Parathyroid adenoma (tissue), 2 donors: ENCODE results near the gene TAF11L2.
"Not testable (repeated sequence)": the region's sequence is repeated elsewhere in the genome, so short reads cannot be mapped to it uniquely, and the experiment has no call there.

Experiments used
- H2AFZ ChIP-seq: fragments of 300-600 bp; sonication (generic); one replicate; pipeline ENCODE4 v1.7.0; 2017; ENCODE audit warnings: antibody characterized with exemption, mild to moderate bottlenecking
- H3K27ac ChIP-seq: fragments of 300-600 bp; sonication (generic); one replicate; pipeline ENCODE4 v1.7.0; 2017
- H3K27me3 ChIP-seq: fragments of 300-600 bp; sonication (generic); one replicate; pipeline ENCODE4 v1.7.0; 2017; ENCODE audit warnings: low read length; ENCODE audit not compliant: control insufficient read depth, insufficient read depth
- H3K36me3 ChIP-seq: fragments of 300-600 bp; sonication (generic); one replicate; pipeline ENCODE4 v1.7.0; 2017; ENCODE audit warnings: low read length; ENCODE audit not compliant: control insufficient read depth, insufficient read depth
- H3K4me1 ChIP-seq: fragments of 300-600 bp; sonication (generic); one replicate; pipeline ENCODE4 v1.7.0; 2017; ENCODE audit warnings: control low read depth
- H3K4me2 ChIP-seq: fragments of 300-600 bp; sonication (generic); one replicate; pipeline ENCODE4 v1.7.0; 2017; ENCODE audit warnings: low read length
- H3K4me3 ChIP-seq: fragments of 300-600 bp; sonication (generic); one replicate; pipeline ENCODE4 v1.7.0; 2017; ENCODE audit warnings: low read depth, low read length
- H3K79me2 ChIP-seq: fragments of 300-600 bp; sonication (generic); one replicate; pipeline ENCODE4 v1.7.0; 2017; ENCODE audit warnings: control low read depth
- H3K9ac ChIP-seq: fragments of 300-600 bp; sonication (generic); one replicate; pipeline ENCODE4 v1.7.0; 2017; ENCODE audit warnings: mild to moderate bottlenecking
- H3K9me3 ChIP-seq: fragments of 300-600 bp; sonication (generic); one replicate; pipeline ENCODE4 v1.7.0; 2017; ENCODE audit warnings: low read length; ENCODE audit not compliant: control insufficient read depth
- CTCF ChIP-seq: fragments of 300-600 bp; sonication (generic); IDR thresholded peaks from one replicate; pipeline ENCODE4 v1.7.0; 2017; ENCODE audit warnings: antibody characterized with exemption, mild to moderate bottlenecking
- donor health status: primary hyperparathyroidism.

The TAF11L2 gene

GRCh38 chr5:17497446-17497845, 585 bp upstream of the TAF11L2 start:
- no peaks in the 10 kb centered on the region for H3K79me2 ChIP-seq
- no peak overlapping the region for H2AFZ ChIP-seq
- no peaks in the 10 kb centered on the region for H3K27me3 ChIP-seq
- H3K4me1 ChIP-seq = no peaks in the 10 kb centered on the region
- no peaks in the 10 kb centered on the region for H3K9me3 ChIP-seq
- no peaks in the 10 kb centered on the region for H3K36me3 ChIP-seq
- no peak overlapping the region for H3K9ac ChIP-seq
- no peak overlapping the region for H3K4me2 ChIP-seq
- no peak overlapping the region for H3K4me3 ChIP-seq
- H3K27ac ChIP-seq = no peak overlapping the region
- TF ChIP-seq CTCF = no peak

- H3K4me2 ChIP-seq = no peak overlapping the region
- no peak overlapping the region for H3K9ac ChIP-seq
- H2AFZ ChIP-seq = no peak overlapping the region
- no peaks in the 10 kb centered on the region for H3K9me3 ChIP-seq
- no peak for TF ChIP-seq CTCF
- no peaks in the 10 kb centered on the region for H3K79me2 ChIP-seq
- H3K36me3 ChIP-seq = no peaks in the 10 kb centered on the region
- H3K27me3 ChIP-seq = no peaks in the 10 kb centered on the region
- H3K4me1 ChIP-seq = no peaks in the 10 kb centered on the region
- no peak overlapping the region for H3K27ac ChIP-seq
- no peak overlapping the region for H3K4me3 ChIP-seq
Measured at GRCh38 chr5:17511775-17512325, 13.8 kb downstream of the TAF11L2 start.

DNA sequence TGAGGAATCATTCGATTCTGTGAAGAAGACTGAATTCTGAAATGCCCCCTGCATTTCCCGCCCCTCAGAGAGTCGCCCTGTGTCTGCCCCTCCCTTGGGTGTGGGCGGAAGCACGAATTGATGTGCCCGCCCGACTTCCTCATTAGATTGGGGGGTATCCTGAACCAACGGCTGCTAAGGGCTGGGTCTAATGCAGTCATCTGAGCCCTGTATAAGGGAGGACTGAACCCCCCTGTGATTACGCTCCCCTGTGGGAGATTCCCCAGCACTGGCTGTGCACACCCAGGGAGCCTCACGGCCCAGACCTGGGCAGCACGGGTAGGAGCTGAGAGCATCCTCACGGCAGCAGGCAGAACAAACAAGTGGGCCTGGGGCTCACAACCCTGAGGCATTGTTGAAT, 19.5 kb downstream of the TAF11L2 start:
- H2AFZ ChIP-seq, H3K9ac ChIP-seq, H3K27ac ChIP-seq, H3K4me2 ChIP-seq, H3K27me3 ChIP-seq, H3K36me3 ChIP-seq, H3K79me2 ChIP-seq, H3K9me3 ChIP-seq, H3K4me1 ChIP-seq, H3K4me3 ChIP-seq: not testable (repeated sequence)

GRCh38 chr5:17518067-17518466, 20.0 kb downstream of the TAF11L2 start, which contains the start of gene TAF11L3:
Gene TAF11L3, plus strand, starts transcription at chr5:17518367.
- not testable (repeated sequence) for H3K27ac ChIP-seq, H2AFZ ChIP-seq, H3K4me1 ChIP-seq, H3K4me2 ChIP-seq, H3K79me2 ChIP-seq, H3K9ac ChIP-seq, H3K4me3 ChIP-seq, H3K27me3 ChIP-seq, H3K9me3 ChIP-seq, H3K36me3 ChIP-seq

- not testable (repeated sequence) for H3K27me3 ChIP-seq, H3K9ac ChIP-seq, H3K27ac ChIP-seq, H2AFZ ChIP-seq, H3K4me3 ChIP-seq, H3K4me2 ChIP-seq, H3K79me2 ChIP-seq, H3K9me3 ChIP-seq, H3K4me1 ChIP-seq, H3K36me3 ChIP-seq
Measured at GRCh38 chr5:17519508-17519907, 21.5 kb downstream of the TAF11L2 start.

- H3K27me3 ChIP-seq, H3K27ac ChIP-seq, H3K9me3 ChIP-seq, H3K9ac ChIP-seq, H2AFZ ChIP-seq, H3K79me2 ChIP-seq, H3K4me1 ChIP-seq, H3K36me3 ChIP-seq, H3K4me2 ChIP-seq, H3K4me3 ChIP-seq: not testable (repeated sequence)
Measured at GRCh38 chr5:17521501-17521900, 23.5 kb downstream of the TAF11L2 start, which contains the start of gene TAF11L4. Gene TAF11L4, plus strand, starts transcription at chr5:17521801.

GRCh38 chr5:17524935-17525334, 26.9 kb downstream of the TAF11L2 start, which contains the start of gene TAF11L5:
Gene TAF11L5, plus strand, starts transcription at chr5:17525235.
- not testable (repeated sequence) for H3K4me2 ChIP-seq, H3K9ac ChIP-seq, H3K27me3 ChIP-seq, H3K4me3 ChIP-seq, H3K79me2 ChIP-seq, H3K4me1 ChIP-seq, H2AFZ ChIP-seq, H3K9me3 ChIP-seq, H3K36me3 ChIP-seq, H3K27ac ChIP-seq

- H3K9ac ChIP-seq, H3K79me2 ChIP-seq, H3K27me3 ChIP-seq, H3K4me2 ChIP-seq, H3K4me3 ChIP-seq, H3K36me3 ChIP-seq, H2AFZ ChIP-seq, H3K9me3 ChIP-seq, H3K27ac ChIP-seq, H3K4me1 ChIP-seq: not testable (repeated sequence)
Measured at GRCh38 chr5:17526504-17526903, 28.5 kb downstream of the TAF11L2 start.

- not testable (repeated sequence) for H3K9ac ChIP-seq, H3K27ac ChIP-seq, H3K4me1 ChIP-seq, H3K36me3 ChIP-seq, H3K9me3 ChIP-seq, H3K4me2 ChIP-seq, H3K79me2 ChIP-seq, H2AFZ ChIP-seq, H3K27me3 ChIP-seq, H3K4me3 ChIP-seq
Measured at GRCh38 chr5:17528369-17528768, 30.3 kb downstream of the TAF11L2 start, which contains the start of gene TAF11L6. Gene TAF11L6, plus strand, starts transcription at chr5:17528669.
